PFSK-1 (cell line): Measurements from ENCODE around the gene MAD1L1.

ENCODE experiments used
- FOXP2 ChIP-seq: optimal IDR thresholded peaks from 2 replicates; pipeline ENCODE3; 2011; ENCODE audit warnings: borderline replicate concordance, control low read depth, inconsistent platforms; ENCODE audit not compliant: insufficient read depth; ENCODE audit errors: extremely low read length, extremely low read depth
- POLR2AphosphoS5 ChIP-seq: IDR thresholded peaks from 2 replicates; pipeline ENCODE4 v1.6.1; 2012; ENCODE audit warnings: low read depth, mild to moderate bottlenecking, control low read depth, low read length, moderate library complexity
- REST ChIP-seq, 2 experiments: IDR thresholded peaks; 2 replicates each; pipeline versions ENCODE4 v1.6.1 to v1.8.0; 2011 to 2012; ENCODE audit warnings: low read depth in 2 of 2, low read length in 2 of 2, control low read depth in 1 of 2, inconsistent platforms in 1 of 2, mild to moderate bottlenecking in 1 of 2, moderate library complexity in 1 of 2; ENCODE audit not compliant: insufficient read depth in 1 of 2
- SIN3A ChIP-seq: IDR thresholded peaks from 2 replicates; pipeline ENCODE4 v1.6.1; 2012; ENCODE audit warnings: mild to moderate bottlenecking, low read length, moderate library complexity, borderline replicate concordance; ENCODE audit not compliant: insufficient read depth
- TAF1 ChIP-seq: IDR thresholded peaks from 2 replicates; pipeline ENCODE4 v1.6.1; 2012; ENCODE audit warnings: low read length, control low read depth, borderline replicate concordance; ENCODE audit not compliant: insufficient read depth

MAD1L1 gene

GRCh38 chr7:1973321-1974251 lies 259.2 kb downstream of the MAD1L1 start:
- TF ChIP-seq TAF1 (no peak), POLR2AphosphoS5 (no peak), SIN3A (no peak), FOXP2 (no peak)

GRCh38 chr7:1972744-1973143 lies 260.0 kb downstream of the MAD1L1 start:
- TF ChIP-seq TAF1 (no peak), POLR2AphosphoS5 (no peak), FOXP2 (no peak), REST (IDR thresholded peaks at IDR 0.05; ENCODE audit: insufficient read depth in 1 of 2, low read depth in 2 of 2, low read length in 2 of 2) (no peak), SIN3A (no peak)

GRCh38 chr7:1971946-1972654 lies 260.6 kb downstream of the MAD1L1 start:
- TF ChIP-seq POLR2AphosphoS5 (no peak), REST (IDR thresholded peaks at IDR 0.05; ENCODE audit: insufficient read depth in 1 of 2, low read depth in 2 of 2, low read length in 2 of 2) (no peak), TAF1 (no peak)

- TF ChIP-seq REST (IDR thresholded peaks at IDR 0.05; ENCODE audit: insufficient read depth in 1 of 2, low read depth in 2 of 2, low read length in 2 of 2) (no peak), POLR2AphosphoS5 (no peak), SIN3A (no peak), FOXP2 (no peak), TAF1 (no peak)
These were observed 261.9 kb downstream of the MAD1L1 start for GRCh38 chr7:1970895-1971294.

GRCh38 chr7:1969459-1970284 lies 263.1 kb downstream of the MAD1L1 start:
- no peak for TF ChIP-seq POLR2AphosphoS5
- TF ChIP-seq REST (IDR thresholded peaks at IDR 0.05; ENCODE audit: insufficient read depth in 1 of 2, low read depth in 2 of 2, low read length in 2 of 2), result no peak
- no peak for TF ChIP-seq SIN3A
- TF ChIP-seq FOXP2, result no peak
- no peak for TF ChIP-seq TAF1
